DMS53 treated with DMSO at 0.1 percent for 48 hours (cell line): ENCODE data around the gene SYT1.
"Not testable (repeated sequence)": the region's sequence is repeated elsewhere in the genome, so short reads cannot be mapped to it uniquely, and the experiment has no call there.

Experiments used
- DNase-seq: peaks from one replicate; lab custom pipeline; 2025; ENCODE audit not compliant: unreplicated experiment; lab: John Stamatoyannopoulos, UW

SYT1 gene

GRCh38 chr12:79200176-79200575 lies 335.6 kb downstream of the SYT1 start:
- DNase-seq = no peak

GRCh38 chr12:79203058-79203647 lies 338.6 kb downstream of the SYT1 start:
- no peak for DNase-seq

- no peak for DNase-seq
Measured at GRCh38 chr12:79206871-79207270, 342.3 kb downstream of the SYT1 start.

GRCh38 chr12:79210403-79210802 lies 345.8 kb downstream of the SYT1 start:
- not testable (repeated sequence) for DNase-seq

GRCh38 chr12:79217306-79217705 lies 352.7 kb downstream of the SYT1 start:
- DNase-seq = peak; percentile 80

- DNase-seq = no peak
Measured at GRCh38 chr12:79223210-79223609, 358.6 kb downstream of the SYT1 start.

GRCh38 chr12:79223761-79224160 lies 359.2 kb downstream of the SYT1 start:
- DNase-seq = no peak

- DNase-seq = no peak
Measured at GRCh38 chr12:79227091-79227490, 362.5 kb downstream of the SYT1 start.

- no peak for DNase-seq
Measured at GRCh38 chr12:79227646-79228045, 363.1 kb downstream of the SYT1 start.

- no peak for DNase-seq
Measured at GRCh38 chr12:79233341-79233781, 368.8 kb downstream of the SYT1 start.

- no peak for DNase-seq
Measured at GRCh38 chr12:79236920-79237319, 372.3 kb downstream of the SYT1 start.

GRCh38 chr12:79238246-79238645 lies 373.7 kb downstream of the SYT1 start:
- DNase-seq = no peak

GRCh38 chr12:79247494-79247893 lies 382.9 kb downstream of the SYT1 start:
- DNase-seq = no peak

- no peak for DNase-seq
Measured at GRCh38 chr12:79250186-79250585, 385.6 kb downstream of the SYT1 start.

GRCh38 chr12:79250960-79251755 lies 386.6 kb downstream of the SYT1 start:
- no peak for DNase-seq

GRCh38 chr12:79252358-79253075 lies 387.9 kb downstream of the SYT1 start:
- peak; percentile 57 for DNase-seq

- no peak for DNase-seq
Measured at GRCh38 chr12:79255288-79255687, 390.7 kb downstream of the SYT1 start.

- DNase-seq = no peak
Measured at GRCh38 chr12:79260923-79261322, 396.3 kb downstream of the SYT1 start.

GRCh38 chr12:79262938-79263337 lies 398.4 kb downstream of the SYT1 start:
- no peak for DNase-seq

GRCh38 chr12:79266343-79267144 lies 402.0 kb downstream of the SYT1 start:
- no peak for DNase-seq

GRCh38 chr12:79267580-79267979 lies 403.0 kb downstream of the SYT1 start:
- DNase-seq = no peak
